ENCODE results near the gene CENPM.

The CENPM gene

GRCh38 chr22:41922940-41923594 lies 23.9 kb downstream of the CENPM start:
- Histone ChIP-seq H3K4me1 (ENCODE audit: control insufficient read depth, insufficient read depth, low read length) (no peaks in the 10 kb centered on the region), H3K27ac (ENCODE audit: low read depth, low read length) (no peak overlapping the region), H3K27me3 (ENCODE audit: control insufficient read depth, insufficient read depth, low read length) (peaks cover 15% of the 10 kb centered on the region), H3K9ac (ENCODE audit: low read length) (no peak overlapping the region), H3K36me3 (ENCODE audit: control insufficient read depth, insufficient read depth, low read length) (no peaks in the 10 kb centered on the region), H3K4me3 (ENCODE audit: low read length) (no peak overlapping the region)

DNA sequence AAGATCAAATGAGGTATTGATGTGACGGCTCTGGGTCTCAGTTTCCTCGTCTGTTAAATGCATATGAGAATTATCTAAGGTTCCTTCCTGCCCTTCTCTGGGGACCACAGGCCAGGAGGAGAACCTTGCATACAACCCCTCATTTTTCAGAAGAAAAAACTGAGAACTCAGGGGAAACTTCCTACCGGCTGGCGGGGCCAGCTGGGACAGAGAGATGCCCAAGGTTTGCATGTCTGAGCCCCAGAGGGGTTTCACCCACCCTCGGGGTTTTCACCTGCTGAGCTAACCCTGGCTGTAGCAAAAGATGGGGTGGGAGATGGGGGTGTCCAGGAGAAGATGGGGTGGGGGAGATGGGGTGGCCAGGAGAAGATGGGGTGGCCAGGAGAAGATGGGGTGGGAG lies 24.6 kb downstream of the CENPM start:
- Histone ChIP-seq H3K27me3 (ENCODE audit: control insufficient read depth, insufficient read depth, low read length) (peaks cover 18% of the 10 kb centered on the region), H3K36me3 (ENCODE audit: control insufficient read depth, insufficient read depth, low read length) (no peaks in the 10 kb centered on the region), H3K4me3 (ENCODE audit: low read length) (no peak overlapping the region), H3K4me1 (ENCODE audit: control insufficient read depth, insufficient read depth, low read length) (no peaks in the 10 kb centered on the region), H3K27ac (ENCODE audit: low read depth, low read length) (no peak overlapping the region), H3K9ac (ENCODE audit: low read length) (no peak overlapping the region)

GRCh38 chr22:41920271-41920976 lies 26.5 kb downstream of the CENPM start:
- Histone ChIP-seq H3K4me1 (ENCODE audit: control insufficient read depth, insufficient read depth, low read length) (no peaks in the 10 kb centered on the region), H3K9ac (ENCODE audit: low read length) (no peak overlapping the region), H3K27me3 (ENCODE audit: control insufficient read depth, insufficient read depth, low read length) (peaks cover 20% of the 10 kb centered on the region), H3K36me3 (ENCODE audit: control insufficient read depth, insufficient read depth, low read length) (no peaks in the 10 kb centered on the region), H3K4me3 (ENCODE audit: low read length) (peak overlapping the region; percentile 66), H3K27ac (ENCODE audit: low read depth, low read length) (no peak overlapping the region)

DNA sequence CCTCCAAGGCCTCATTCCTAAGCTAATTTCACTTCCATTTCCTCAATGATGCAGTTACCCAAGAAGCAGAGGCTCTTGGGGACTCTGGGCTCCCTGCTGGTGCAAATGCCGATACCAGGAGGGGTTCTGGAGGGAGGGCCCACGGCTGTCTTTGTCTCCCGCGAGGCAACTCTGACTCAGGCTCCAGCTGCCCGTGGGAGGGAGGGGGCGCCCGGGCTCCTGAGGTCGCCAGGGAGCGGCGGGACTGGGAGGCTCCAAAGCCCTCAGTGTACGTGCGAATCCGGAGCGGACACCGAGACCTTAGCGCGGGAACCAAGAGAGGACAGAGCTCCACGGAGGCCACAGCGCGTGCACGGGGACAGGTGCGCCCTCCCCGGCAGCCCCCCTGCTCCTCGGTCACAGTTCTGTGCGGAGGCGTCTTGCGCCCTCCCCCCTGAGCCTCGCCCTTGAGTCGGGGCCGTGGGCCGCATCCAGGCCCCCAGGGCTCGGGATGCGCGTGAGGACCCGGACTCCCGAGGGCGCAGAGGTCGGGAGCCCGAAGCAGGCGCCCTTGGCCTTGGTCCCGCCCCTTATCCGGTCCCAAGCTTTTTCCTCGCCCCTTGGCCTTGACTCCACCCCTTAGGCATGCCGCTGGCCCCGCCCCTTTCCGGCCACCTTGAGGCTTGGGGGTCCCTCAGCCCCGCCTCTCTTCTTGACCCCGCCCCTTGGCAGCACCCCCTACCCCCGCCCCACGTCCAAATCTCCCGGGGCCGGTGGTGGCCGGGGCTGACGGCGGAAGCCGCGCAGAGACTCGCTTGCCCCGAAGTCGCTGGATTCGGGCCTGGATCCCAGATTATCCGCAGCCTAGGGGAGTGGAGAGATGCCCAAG lies 27.4 kb downstream of the CENPM start:
- Histone ChIP-seq H3K27ac (ENCODE audit: low read depth, low read length) (no peak overlapping the region), H3K36me3 (ENCODE audit: control insufficient read depth, insufficient read depth, low read length) (no peaks in the 10 kb centered on the region), H3K4me1 (ENCODE audit: control insufficient read depth, insufficient read depth, low read length) (no peaks in the 10 kb centered on the region), H3K9ac (ENCODE audit: low read length) (no peak overlapping the region), H3K4me3 (ENCODE audit: low read length) (peak overlapping the region; percentile 66), H3K27me3 (ENCODE audit: control insufficient read depth, insufficient read depth, low read length) (peaks cover 21% of the 10 kb centered on the region)

DNA sequence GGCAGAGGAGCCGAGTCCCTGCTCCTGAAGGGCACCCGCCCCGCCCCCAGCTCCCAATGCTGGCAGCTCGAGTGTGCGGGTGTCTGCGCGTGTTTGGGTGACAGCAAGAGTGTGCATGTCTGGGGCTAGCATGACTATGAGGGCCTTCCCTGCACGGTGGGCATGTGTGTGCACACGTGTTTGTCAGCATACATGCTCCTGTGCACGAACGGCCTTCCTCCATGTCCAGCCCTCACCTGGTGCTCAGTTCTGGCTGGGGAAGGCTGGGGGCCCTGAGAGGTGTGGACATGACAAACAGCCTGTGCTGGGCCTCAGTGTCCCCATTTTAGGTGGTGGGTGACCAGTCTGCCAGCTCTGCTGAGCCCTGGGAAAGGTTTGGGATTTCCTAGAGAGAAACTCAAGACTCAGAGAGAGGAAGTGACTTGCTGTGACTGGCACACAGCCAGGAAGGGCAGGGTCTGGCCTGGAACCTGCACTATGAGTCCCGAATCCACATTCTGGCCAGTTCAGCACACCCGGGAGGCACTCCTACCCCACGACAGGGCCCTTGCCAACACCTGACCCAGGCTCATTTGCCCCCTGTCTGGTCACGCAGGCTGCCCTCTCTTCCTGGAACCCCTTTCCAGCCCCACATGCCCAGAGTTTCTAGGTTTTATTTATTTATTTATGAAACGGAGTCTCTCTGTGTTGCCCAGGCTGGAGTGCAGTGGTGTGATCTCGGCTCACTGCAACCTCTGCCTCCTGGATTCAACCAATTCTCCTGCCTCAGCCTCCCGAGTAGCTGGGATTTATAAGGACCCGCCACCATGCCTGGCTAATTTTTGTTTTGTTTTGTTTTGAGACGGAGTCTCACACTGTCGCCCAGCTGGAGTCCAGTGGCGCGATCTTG lies 28.8 kb downstream of the CENPM start:
- no peak overlapping the region for H3K27ac ChIP-seq (ENCODE audit: low read depth, low read length)
- no peaks in the 10 kb centered on the region for H3K36me3 ChIP-seq (ENCODE audit: control insufficient read depth, insufficient read depth, low read length)
- no peak overlapping the region for H3K9ac ChIP-seq (ENCODE audit: low read length)
- H3K4me1 ChIP-seq (ENCODE audit: control insufficient read depth, insufficient read depth, low read length): no peaks in the 10 kb centered on the region
- H3K4me3 ChIP-seq (ENCODE audit: low read length): no peak overlapping the region
- H3K27me3 ChIP-seq (ENCODE audit: control insufficient read depth, insufficient read depth, low read length): peaks cover 26% of the 10 kb centered on the region

GRCh38 chr22:41917375-41917902 lies 29.5 kb downstream of the CENPM start:
- peaks cover 31% of the 10 kb centered on the region for H3K27me3 ChIP-seq (ENCODE audit: control insufficient read depth, insufficient read depth, low read length)

GRCh38 chr22:41916745-41917358 lies 30.1 kb downstream of the CENPM start:
- H3K27me3 ChIP-seq (ENCODE audit: control insufficient read depth, insufficient read depth, low read length): peaks cover 37% of the 10 kb centered on the region
- H3K4me1 ChIP-seq (ENCODE audit: control insufficient read depth, insufficient read depth, low read length): no peaks in the 10 kb centered on the region
- no peak overlapping the region for H3K4me3 ChIP-seq (ENCODE audit: low read length)
- no peak overlapping the region for H3K27ac ChIP-seq (ENCODE audit: low read depth, low read length)
- H3K36me3 ChIP-seq (ENCODE audit: control insufficient read depth, insufficient read depth, low read length): no peaks in the 10 kb centered on the region
- no peak overlapping the region for H3K9ac ChIP-seq (ENCODE audit: low read length)

More at GRCh38 chr22:41917375-41917902, 29.5 kb downstream of the CENPM start:
- Histone ChIP-seq H3K27ac (ENCODE audit: low read depth, low read length) (no peak overlapping the region), H3K4me1 (ENCODE audit: control insufficient read depth, insufficient read depth, low read length) (no peaks in the 10 kb centered on the region), H3K9ac (ENCODE audit: low read length) (no peak overlapping the region), H3K36me3 (ENCODE audit: control insufficient read depth, insufficient read depth, low read length) (no peaks in the 10 kb centered on the region), H3K4me3 (ENCODE audit: low read length) (no peak overlapping the region)

DNA sequence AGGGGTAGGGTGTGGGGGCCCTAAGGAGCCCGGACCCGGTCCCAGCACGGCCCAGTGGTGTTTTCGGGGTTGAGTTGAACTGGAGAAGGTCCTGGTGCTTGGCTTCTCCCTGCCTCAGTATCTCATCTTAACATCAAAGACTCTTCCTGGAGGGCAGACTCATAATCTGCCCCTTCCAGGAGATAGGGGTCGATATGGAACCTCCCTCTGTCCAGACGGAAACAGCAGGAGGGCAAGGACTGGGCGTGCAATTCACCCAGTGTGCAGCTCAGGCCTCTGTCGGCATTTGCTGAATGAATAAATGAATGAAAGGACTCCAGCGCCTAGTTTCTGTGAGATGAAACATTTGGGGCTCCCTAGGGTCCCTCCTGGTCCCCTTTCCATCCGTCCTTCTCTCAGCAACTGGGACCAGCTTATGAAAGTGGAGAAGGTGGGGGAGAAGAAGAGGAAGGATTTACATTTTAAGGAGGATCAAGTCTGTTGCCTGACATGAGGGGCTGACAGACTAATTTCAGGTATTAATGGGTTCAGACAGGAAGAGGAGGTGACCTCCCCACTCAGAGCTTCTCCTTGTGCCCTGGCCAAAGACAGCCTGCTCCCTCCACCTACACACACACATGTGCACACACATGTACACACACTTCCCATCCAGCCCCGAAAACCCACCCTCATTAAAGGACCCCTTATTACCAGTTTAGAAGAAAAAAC lies 31.0 kb downstream of the CENPM start:
- Histone ChIP-seq H3K36me3 (ENCODE audit: control insufficient read depth, insufficient read depth, low read length) (no peaks in the 10 kb centered on the region), H3K4me3 (ENCODE audit: low read length) (no peak overlapping the region), H3K27ac (ENCODE audit: low read depth, low read length) (no peak overlapping the region), H3K27me3 (ENCODE audit: control insufficient read depth, insufficient read depth, low read length) (peaks cover 44% of the 10 kb centered on the region), H3K4me1 (ENCODE audit: control insufficient read depth, insufficient read depth, low read length) (no peaks in the 10 kb centered on the region), H3K9ac (ENCODE audit: low read length) (no peak overlapping the region)

DNA sequence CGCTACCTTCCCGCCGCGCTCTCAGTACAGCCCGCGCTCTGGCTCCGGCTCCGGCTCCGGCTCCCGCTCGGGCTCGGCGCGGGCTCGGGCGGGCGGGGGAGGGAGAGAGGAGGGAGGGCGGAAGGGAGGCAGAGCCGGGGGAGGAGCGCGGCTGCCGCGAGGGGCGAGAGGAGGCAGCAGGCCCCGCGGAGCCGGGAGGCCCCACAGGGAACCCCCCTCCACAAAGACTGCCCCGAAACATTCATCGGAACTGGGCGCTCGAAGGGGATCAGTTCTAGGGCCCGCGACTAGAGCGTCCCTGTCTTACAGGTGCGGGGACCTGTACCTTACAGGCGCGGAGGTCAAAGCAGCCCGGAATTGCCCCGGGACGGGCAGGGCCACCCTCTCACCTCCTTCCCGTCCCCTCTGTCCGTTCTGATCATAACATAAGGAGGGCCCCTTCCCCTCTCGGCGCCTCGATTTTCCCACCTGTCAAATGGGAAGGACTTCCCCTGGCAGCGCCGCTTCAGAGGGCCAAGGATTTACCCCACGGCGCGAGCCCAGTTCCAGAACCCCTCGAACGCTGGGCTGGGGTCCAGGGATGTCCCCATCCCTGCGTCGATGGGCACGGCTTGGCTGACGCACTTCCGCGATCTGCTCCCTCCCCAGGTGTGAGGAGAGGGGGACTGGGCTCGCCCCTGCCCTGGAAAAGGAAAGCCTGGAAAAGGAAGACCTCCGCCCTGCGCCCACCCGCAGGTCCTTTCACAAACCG lies 31.7 kb downstream of the CENPM start, which contains the start of gene SHISA8:
TSS of gene SHISA8 (minus strand) at position 40 of the 751 bp plus-strand sequence. CDS start 407 bp downstream, outside the sequence.
- Histone ChIP-seq H3K9ac (ENCODE audit: low read length) (peak within 1 kb of the TSS; percentile 21), H3K27me3 (ENCODE audit: control insufficient read depth, insufficient read depth, low read length) (peaks cover 45% of the 10 kb centered on the region), H3K4me1 (ENCODE audit: control insufficient read depth, insufficient read depth, low read length) (peaks cover 3% of the 10 kb centered on the region), H3K4me3 (ENCODE audit: low read length) (peak within 1 kb of the TSS; percentile 51), H3K36me3 (ENCODE audit: control insufficient read depth, insufficient read depth, low read length) (no peaks in the 10 kb centered on the region), H3K27ac (ENCODE audit: low read depth, low read length) (no peak within 1 kb of the TSS)

GRCh38 chr22:41914611-41915034 lies 32.3 kb downstream of the CENPM start:
- Histone ChIP-seq H3K9ac (ENCODE audit: low read length) (no peak overlapping the region), H3K27me3 (ENCODE audit: control insufficient read depth, insufficient read depth, low read length) (peaks cover 43% of the 10 kb centered on the region), H3K36me3 (ENCODE audit: control insufficient read depth, insufficient read depth, low read length) (no peaks in the 10 kb centered on the region), H3K27ac (ENCODE audit: low read depth, low read length) (no peak overlapping the region), H3K4me3 (ENCODE audit: low read length) (peak overlapping the region; percentile 26), H3K4me1 (ENCODE audit: control insufficient read depth, insufficient read depth, low read length) (peaks cover 3% of the 10 kb centered on the region)

All from rectal smooth muscle tissue (tissue), 1 donor.